Measurements from ENCODE around the gene WLS.

Gene WLS

DNA sequence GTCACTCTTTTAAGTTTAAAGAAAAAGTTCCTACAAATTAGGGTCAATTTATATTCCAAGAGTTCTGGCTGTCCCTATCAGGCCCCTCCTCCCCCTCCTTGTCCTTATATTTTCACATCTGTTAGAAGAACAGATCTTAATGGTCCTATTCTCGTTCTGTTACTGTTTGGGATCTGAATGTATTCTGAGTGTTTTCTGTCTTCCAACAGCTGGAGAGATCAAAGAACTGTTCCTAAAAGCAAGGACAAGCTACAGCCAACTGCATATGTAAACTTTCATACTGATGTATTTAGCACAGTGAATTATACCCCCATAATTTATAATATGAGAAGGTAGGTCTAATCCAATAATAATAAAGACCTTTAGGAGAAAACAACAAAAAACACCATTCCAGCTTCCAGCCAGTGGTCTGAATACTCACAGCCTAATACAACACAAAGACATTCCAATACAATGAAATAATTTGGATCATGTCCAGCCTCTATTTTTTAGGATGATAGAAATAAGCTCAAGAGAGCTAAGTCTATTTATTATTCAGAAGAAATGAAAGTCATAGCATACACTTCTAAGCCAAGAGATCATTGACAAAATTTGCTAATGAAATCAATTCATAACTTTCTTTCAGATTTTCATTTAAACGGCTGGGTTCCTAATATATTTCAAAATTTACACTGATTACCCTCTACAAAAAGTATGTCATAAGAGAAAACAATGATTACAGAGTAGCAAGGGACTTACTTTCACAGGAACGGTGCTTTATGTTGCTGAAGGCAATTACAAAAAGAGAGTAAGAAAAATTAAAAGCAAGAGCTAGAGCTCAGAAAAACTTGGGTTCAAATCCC is 25.3 kb downstream of the WLS start:
- DNase-seq (ENCODE audit: low read depth, low spot score): no peak
- Histone ChIP-seq H3K36me3 (ENCODE audit: insufficient read depth, insufficient read length, low read length) (peaks cover 23% of the 10 kb centered on the region), H3K9me3 (ENCODE audit: insufficient read depth, low read length) (no peaks in the 10 kb centered on the region), H3K4me1 (ENCODE audit: insufficient read depth, insufficient read length) (no peaks in the 10 kb centered on the region), H3K4me3 (ENCODE audit: insufficient read length, low read depth) (no peak overlapping the region), H3K27me3 (ENCODE audit: insufficient read depth, insufficient read length) (no peaks in the 10 kb centered on the region), H3K9ac (ENCODE audit: insufficient read length, low read depth) (no peak overlapping the region)
- no peak for TF ChIP-seq ZNF274 (IDR thresholded peaks at IDR 0.05; ENCODE audit: low read depth, low read length)
- TF ChIP-seq YY1 (IDR thresholded peaks at IDR 0.05; ENCODE audit: insufficient read depth, insufficient read length): no peak
- no peak for TF ChIP-seq SUZ12 (IDR thresholded peaks at IDR 0.05; ENCODE audit: extremely low read depth, insufficient read depth, insufficient read length)

DNA sequence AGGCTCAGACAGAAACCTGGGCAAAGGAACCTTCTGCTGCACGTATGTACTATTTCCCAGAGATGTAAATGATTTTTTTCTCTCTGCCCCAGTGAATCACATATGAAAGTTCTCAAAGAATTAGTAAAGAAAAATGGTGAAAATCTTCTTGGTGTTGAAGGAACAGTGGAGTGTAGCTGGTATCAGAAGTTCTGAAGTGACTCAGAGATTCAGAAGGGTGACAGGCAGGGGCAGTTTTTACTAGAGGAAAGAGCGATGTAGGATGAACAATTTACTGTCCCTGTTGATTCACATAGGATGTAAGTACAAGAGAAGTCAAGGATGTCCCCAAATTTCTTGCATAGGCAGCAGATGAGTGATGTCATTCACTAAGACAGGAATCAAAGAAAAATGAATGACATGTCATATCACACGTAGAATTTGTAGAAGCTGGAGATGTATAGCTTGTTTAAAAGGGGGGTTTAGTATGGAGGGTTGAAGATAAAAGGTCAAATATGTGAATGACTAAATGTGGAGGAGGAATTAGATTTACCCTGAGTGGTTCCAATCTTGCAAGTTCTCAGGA is 26.4 kb downstream of the WLS start:
- no peaks in the 10 kb centered on the region for H3K9me3 ChIP-seq (ENCODE audit: insufficient read depth, low read length)
- no peaks in the 10 kb centered on the region for H3K27me3 ChIP-seq (ENCODE audit: insufficient read depth, insufficient read length)
- no peaks in the 10 kb centered on the region for H3K4me1 ChIP-seq (ENCODE audit: insufficient read depth, insufficient read length)
- H3K9ac ChIP-seq (ENCODE audit: insufficient read length, low read depth): no peak overlapping the region
- no peak for DNase-seq (ENCODE audit: low read depth, low spot score)
- no peak for TF ChIP-seq SUZ12 (IDR thresholded peaks at IDR 0.05; ENCODE audit: extremely low read depth, insufficient read depth, insufficient read length)
- H3K36me3 ChIP-seq (ENCODE audit: insufficient read depth, insufficient read length, low read length): peaks cover 24% of the 10 kb centered on the region
- no peak overlapping the region for H3K4me3 ChIP-seq (ENCODE audit: insufficient read length, low read depth)

DNA sequence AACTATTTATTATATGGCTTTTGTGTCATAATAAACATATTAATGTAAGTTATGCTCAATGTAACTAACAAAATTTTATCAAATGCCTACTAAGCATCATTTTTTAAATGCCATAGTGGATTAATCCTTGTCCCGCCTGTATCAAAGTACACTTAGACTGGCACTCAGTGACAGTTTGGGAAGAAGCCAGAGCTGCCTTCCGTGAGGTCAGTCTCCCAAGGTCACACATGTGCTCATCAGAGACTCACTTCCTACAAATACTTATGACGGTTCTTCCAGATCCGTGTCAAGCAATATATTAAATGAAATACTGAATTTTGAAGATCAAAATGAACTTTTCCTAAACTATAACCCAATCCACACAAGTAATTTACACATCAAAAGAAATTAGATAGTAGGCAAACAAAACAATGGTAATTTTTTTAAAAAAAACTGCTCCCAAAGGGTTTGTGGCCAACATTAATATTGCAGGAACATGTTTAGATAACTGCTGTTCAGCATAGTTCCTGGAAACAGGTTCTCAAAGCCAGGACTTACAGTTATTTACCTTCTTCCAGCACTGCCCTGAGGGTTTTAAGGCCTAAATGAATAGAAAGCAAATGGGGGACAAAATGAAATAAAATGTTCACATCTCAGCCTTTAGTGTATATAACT is 27.2 kb downstream of the WLS start:
- Histone ChIP-seq H3K9ac (ENCODE audit: insufficient read length, low read depth) (no peak overlapping the region), H3K27me3 (ENCODE audit: insufficient read depth, insufficient read length) (no peaks in the 10 kb centered on the region), H3K4me1 (ENCODE audit: insufficient read depth, insufficient read length) (no peaks in the 10 kb centered on the region), H3K9me3 (ENCODE audit: insufficient read depth, low read length) (no peaks in the 10 kb centered on the region), H3K4me3 (ENCODE audit: insufficient read length, low read depth) (no peak overlapping the region), H3K36me3 (ENCODE audit: insufficient read depth, insufficient read length, low read length) (peaks cover 24% of the 10 kb centered on the region)
- no peak for DNase-seq (ENCODE audit: low read depth, low spot score)
- TF ChIP-seq ZNF274 (IDR thresholded peaks at IDR 0.05; ENCODE audit: low read depth, low read length) (no peak), SUZ12 (IDR thresholded peaks at IDR 0.05; ENCODE audit: extremely low read depth, insufficient read depth, insufficient read length) (no peak), YY1 (IDR thresholded peaks at IDR 0.05; ENCODE audit: insufficient read depth, insufficient read length) (no peak)

DNA sequence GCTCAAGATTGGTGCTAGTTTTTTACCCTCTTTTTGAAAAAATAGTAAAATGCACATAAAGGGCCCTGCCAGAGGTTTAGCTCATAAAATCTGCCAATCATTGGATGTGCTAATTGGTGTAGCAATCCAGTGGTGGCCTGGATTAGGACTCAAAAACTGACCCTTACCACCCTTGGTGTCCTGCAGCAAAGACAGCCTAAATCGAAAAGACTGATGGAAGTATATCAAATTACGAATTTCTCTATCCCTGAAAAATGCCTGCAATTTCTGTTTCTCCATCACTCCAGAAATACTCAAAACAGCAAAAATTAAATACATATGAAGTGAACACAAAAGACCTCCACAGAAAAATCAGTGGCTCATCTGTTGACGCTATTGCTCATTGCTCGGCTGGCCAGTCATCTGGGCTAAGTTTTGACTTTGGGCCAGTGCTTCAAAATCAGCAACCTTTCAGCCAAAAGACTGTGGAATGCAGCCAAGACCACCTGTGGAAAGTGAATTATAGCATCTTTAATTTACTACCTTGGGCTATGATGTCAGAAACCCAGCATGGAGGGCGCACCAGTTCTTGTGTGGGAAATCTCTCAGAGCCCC is 30.0 kb downstream of the WLS start:
- Histone ChIP-seq H3K36me3 (ENCODE audit: insufficient read depth, insufficient read length, low read length) (peaks cover 22% of the 10 kb centered on the region), H3K4me3 (ENCODE audit: insufficient read length, low read depth) (no peak overlapping the region), H3K9me3 (ENCODE audit: insufficient read depth, low read length) (no peaks in the 10 kb centered on the region), H3K9ac (ENCODE audit: insufficient read length, low read depth) (no peak overlapping the region), H3K27me3 (ENCODE audit: insufficient read depth, insufficient read length) (no peaks in the 10 kb centered on the region), H3K4me1 (ENCODE audit: insufficient read depth, insufficient read length) (no peaks in the 10 kb centered on the region)
- no peak for DNase-seq (ENCODE audit: low read depth, low spot score)
- TF ChIP-seq ZNF274 (IDR thresholded peaks at IDR 0.05; ENCODE audit: low read depth, low read length) (no peak), SUZ12 (IDR thresholded peaks at IDR 0.05; ENCODE audit: extremely low read depth, insufficient read depth, insufficient read length) (no peak), YY1 (IDR thresholded peaks at IDR 0.05; ENCODE audit: insufficient read depth, insufficient read length) (no peak)

DNA sequence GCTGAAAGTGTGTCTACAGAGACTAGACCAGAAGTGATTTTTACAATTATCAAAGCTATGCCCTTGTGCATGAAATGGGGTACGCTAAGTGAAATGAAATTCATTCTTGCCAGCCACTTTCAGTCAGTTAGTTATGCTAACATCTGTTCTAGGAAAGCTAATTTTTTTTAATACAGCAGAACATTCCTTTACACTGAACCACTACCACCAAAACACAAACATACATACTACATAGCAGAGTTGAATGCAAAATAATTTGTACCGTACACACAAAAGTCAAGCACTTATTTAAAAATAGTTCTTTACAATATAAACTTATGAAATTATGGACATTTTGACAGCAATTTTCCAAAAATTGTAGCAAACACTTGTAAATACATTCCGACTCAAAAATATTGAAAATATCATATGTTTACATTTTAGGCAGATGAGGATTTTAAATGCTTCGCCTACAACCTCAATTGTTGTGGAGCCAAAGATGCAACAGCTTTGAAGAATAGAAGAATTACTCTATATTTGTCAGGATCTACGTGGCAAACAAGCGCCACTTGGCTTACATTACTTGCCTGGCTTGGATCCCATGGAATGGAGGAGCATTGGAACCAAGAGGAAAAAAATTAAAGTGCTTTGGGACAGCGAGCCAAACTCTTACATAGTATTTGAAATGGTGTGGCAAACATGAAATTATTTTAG is 30.6 kb downstream of the WLS start:
- Histone ChIP-seq H3K36me3 (ENCODE audit: insufficient read depth, insufficient read length, low read length) (peaks cover 22% of the 10 kb centered on the region), H3K4me1 (ENCODE audit: insufficient read depth, insufficient read length) (no peaks in the 10 kb centered on the region), H3K4me3 (ENCODE audit: insufficient read length, low read depth) (no peak overlapping the region), H3K9me3 (ENCODE audit: insufficient read depth, low read length) (no peaks in the 10 kb centered on the region), H3K9ac (ENCODE audit: insufficient read length, low read depth) (no peak overlapping the region), H3K27me3 (ENCODE audit: insufficient read depth, insufficient read length) (no peaks in the 10 kb centered on the region)
- TF ChIP-seq YY1 (IDR thresholded peaks at IDR 0.05; ENCODE audit: insufficient read depth, insufficient read length): no peak
- no peak for TF ChIP-seq ZNF274 (IDR thresholded peaks at IDR 0.05; ENCODE audit: low read depth, low read length)
- no peak for TF ChIP-seq SUZ12 (IDR thresholded peaks at IDR 0.05; ENCODE audit: extremely low read depth, insufficient read depth, insufficient read length)
- no peak for DNase-seq (ENCODE audit: low read depth, low spot score)

DNA sequence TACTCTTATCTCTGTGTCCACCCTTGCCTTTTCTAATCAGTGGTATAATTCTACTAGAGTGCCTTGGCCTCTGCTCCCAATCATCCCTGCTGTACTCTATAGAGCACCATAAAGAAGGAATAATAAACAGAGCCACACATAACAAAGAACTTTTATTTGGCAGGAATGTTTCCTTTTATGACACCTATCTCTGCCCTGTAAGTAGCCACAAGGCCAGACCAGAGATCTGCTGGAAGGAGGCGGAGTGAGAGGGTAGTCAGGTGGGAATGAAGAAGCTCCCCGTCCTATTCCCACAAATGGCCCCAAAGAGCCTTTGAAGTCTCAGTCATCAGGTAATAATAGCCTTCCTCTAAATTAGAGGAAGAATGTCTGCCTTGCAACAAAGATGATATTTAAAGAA is 32.7 kb downstream of the WLS start:
- H3K4me1 ChIP-seq (ENCODE audit: insufficient read depth, insufficient read length): no peaks in the 10 kb centered on the region
- H3K27me3 ChIP-seq (ENCODE audit: insufficient read depth, insufficient read length): no peaks in the 10 kb centered on the region
- H3K36me3 ChIP-seq (ENCODE audit: insufficient read depth, insufficient read length, low read length): peaks cover 9% of the 10 kb centered on the region
- TF ChIP-seq ZNF274 (IDR thresholded peaks at IDR 0.05; ENCODE audit: low read depth, low read length): no peak
- TF ChIP-seq SUZ12 (IDR thresholded peaks at IDR 0.05; ENCODE audit: extremely low read depth, insufficient read depth, insufficient read length): no peak
- no peak for TF ChIP-seq YY1 (IDR thresholded peaks at IDR 0.05; ENCODE audit: insufficient read depth, insufficient read length)
- DNase-seq (ENCODE audit: low read depth, low spot score): no peak
- H3K9ac ChIP-seq (ENCODE audit: insufficient read length, low read depth): no peak overlapping the region
- no peak overlapping the region for H3K4me3 ChIP-seq (ENCODE audit: insufficient read length, low read depth)
- no peaks in the 10 kb centered on the region for H3K9me3 ChIP-seq (ENCODE audit: insufficient read depth, low read length)
